ENCODE data around the gene PDCD1. TPM values are rescaled to one million over a fixed set of nuclear protein-coding genes. Genes with fewer than 3 reads are reported as not detected.

The PDCD1 gene
- total and polyA plus RNA-seq, 9 donors: 0.13 to 0.57 (median 0.27) TPM; not detected in 2

DNA sequence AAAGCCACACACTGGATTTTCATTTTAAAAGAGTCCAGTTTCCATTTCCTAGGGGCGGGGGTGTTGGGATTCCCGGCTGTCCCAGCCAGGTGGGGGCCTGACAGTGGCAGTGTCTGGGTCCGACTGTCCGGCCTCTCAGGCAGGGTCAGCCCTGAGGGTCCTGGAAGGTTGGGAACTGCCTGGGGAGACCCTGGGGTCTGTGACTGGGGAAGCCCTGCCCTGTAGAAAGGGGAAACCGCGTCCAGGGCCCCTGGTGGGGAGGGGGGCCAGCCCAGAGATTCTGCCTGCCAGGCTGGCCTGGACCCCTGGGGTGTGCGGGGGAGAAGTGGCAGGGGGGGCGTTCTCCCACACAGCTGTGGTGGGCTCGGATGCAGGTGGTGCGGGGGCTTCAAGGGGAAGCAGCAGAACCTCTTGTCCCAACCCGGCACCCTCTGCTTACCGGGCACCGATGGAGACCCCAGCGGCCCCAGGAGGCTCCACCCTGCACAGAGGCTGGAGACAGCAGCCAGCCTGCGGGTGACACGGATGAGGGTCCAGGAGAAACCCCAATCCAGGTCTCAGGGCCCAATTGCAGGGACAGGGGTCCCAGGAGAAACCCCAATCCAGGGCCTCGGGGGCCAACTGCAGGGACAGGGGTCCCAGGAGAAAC lies 15.7 kb upstream of the PDCD1 start:
- TF ChIP-seq CTCF (IDR thresholded peaks at IDR 0.05) (no peak), EP300 (IDR thresholded peaks at IDR 0.05) (no peak), POLR2A (IDR thresholded peaks at IDR 0.05) (no peak)
- no peak for DNase-seq
- H3K36me3 ChIP-seq: no peaks in the 10 kb centered on the region
- no peak overlapping the region for H3K4me3 ChIP-seq
- H3K27me3 ChIP-seq: no peaks in the 10 kb centered on the region
- intact Hi-C loops (cut with DNase I): loop anchor here in 3 of 4 donors (10.0 kb wide), 2 partner anchors 120 to 140 kb away; partner anchors contain the start of gene D2HGDH (in 2 of the 3)
- no peaks in the 10 kb centered on the region for H3K9me3 ChIP-seq
- no peaks in the 10 kb centered on the region for H3K4me1 ChIP-seq (ENCODE audit: insufficient read depth)
- 92 to 98% (median 96%) methylated on average over 15 to 17 of the region's 17 CpGs for WGBS, 3 donors
- H3K27ac ChIP-seq: no peak overlapping the region

- 90 to 94% (median 93%) methylated on average over 7 of the region's 7 CpGs for WGBS, 3 donors
- DNase-seq: no peak
- Histone ChIP-seq H3K4me1 (ENCODE audit: insufficient read depth) (no peaks in the 10 kb centered on the region), H3K27me3 (no peaks in the 10 kb centered on the region), H3K36me3 (no peaks in the 10 kb centered on the region), H3K4me3 (no peak overlapping the region), H3K9me3 (no peaks in the 10 kb centered on the region), H3K27ac (no peak overlapping the region)
- no peak for TF ChIP-seq POLR2A (IDR thresholded peaks at IDR 0.05)
- TF ChIP-seq CTCF (IDR thresholded peaks at IDR 0.05): no peak
- TF ChIP-seq EP300 (IDR thresholded peaks at IDR 0.05): no peak
- intact Hi-C loops (cut with DNase I): loop anchor here in 3 of 4 donors (10.0 kb wide), 2 partner anchors 119 to 139 kb away; partner anchors contain the start of gene D2HGDH (in 2 of the 3)
Observed at GRCh38 chr2:241873803-241874110, 15.1 kb upstream of the PDCD1 start.

GRCh38 chr2:241873081-241873802 lies 14.5 kb upstream of the PDCD1 start:
- no peak for DNase-seq
- 87 to 93% (median 93%) methylated on average over 45 to 54 of the region's 54 CpGs for WGBS, 3 donors
- Histone ChIP-seq H3K27ac (no peak overlapping the region), H3K36me3 (no peaks in the 10 kb centered on the region), H3K9me3 (no peaks in the 10 kb centered on the region), H3K4me1 (ENCODE audit: insufficient read depth) (no peaks in the 10 kb centered on the region), H3K4me3 (no peak overlapping the region), H3K27me3 (no peaks in the 10 kb centered on the region)
- TF ChIP-seq CTCF (IDR thresholded peaks at IDR 0.05) (no peak), POLR2A (IDR thresholded peaks at IDR 0.05) (no peak), EP300 (IDR thresholded peaks at IDR 0.05) (no peak)
- intact Hi-C loops (cut with DNase I): loop anchor here in 3 of 4 donors (10.0 kb wide), 2 partner anchors 118 to 138 kb away; partner anchors contain the start of gene D2HGDH (in 2 of the 3)

DNA sequence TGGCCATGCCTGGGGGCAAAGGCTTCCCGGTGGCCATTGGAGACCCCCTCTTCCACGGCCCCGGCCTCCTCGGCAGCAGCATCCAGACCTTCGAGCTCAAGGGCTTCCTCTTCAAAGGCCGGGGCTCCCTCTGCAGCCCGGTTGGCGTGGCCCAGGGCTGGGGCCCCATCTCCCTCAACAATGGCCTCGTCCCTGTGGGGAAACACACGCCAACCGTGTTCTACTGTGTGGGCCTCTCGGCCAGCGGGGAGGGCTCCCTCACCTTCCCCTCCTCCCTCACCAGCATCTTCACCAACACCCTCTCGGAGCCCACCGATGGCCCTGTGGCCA lies 13.6 kb upstream of the PDCD1 start:
- Histone ChIP-seq H3K4me3 (no peak overlapping the region), H3K36me3 (no peaks in the 10 kb centered on the region), H3K4me1 (ENCODE audit: insufficient read depth) (no peaks in the 10 kb centered on the region), H3K27me3 (peaks cover 2% of the 10 kb centered on the region), H3K27ac (no peak overlapping the region), H3K9me3 (no peaks in the 10 kb centered on the region)
- DNase-seq: no peak
- 85 to 87% (median 86%) methylated on average over 15 of the region's 15 CpGs for WGBS, 3 donors
- intact Hi-C loops (cut with DNase I): loop anchor here in 3 of 4 donors (10.0 kb wide), 2 partner anchors 117 to 137 kb away; partner anchors contain the start of gene D2HGDH (in 2 of the 3)
- TF ChIP-seq POLR2A (IDR thresholded peaks at IDR 0.05) (no peak), EP300 (IDR thresholded peaks at IDR 0.05) (no peak), CTCF (IDR thresholded peaks at IDR 0.05) (no peak)

Data from ovary (tissue), 9 donors.